Fibroblast of lung (primary cell): ENCODE data around the gene PBX1.

ENCODE experiments used
- CTCF ChIP-seq, 2 donors: IDR thresholded peaks in 1 of 2; conservative IDR thresholded peaks in 1 of 2; 1 replicate in 1 of 2; 2 replicates in 1 of 2; pipeline ENCODE4 v1.5.1; 2011 to 2012; ENCODE audit warnings: low read length in 2 of 2, control low read depth in 1 of 2, inconsistent platforms in 1 of 2, low read depth in 1 of 2, mild to moderate bottlenecking in 1 of 2
- EZH2 ChIP-seq: IDR thresholded peaks from 2 replicates; pipeline ENCODE4 v1.5.1; 2012; ENCODE audit warnings: low read length, control low read depth, mild to moderate bottlenecking; ENCODE audit errors: missing control alignments

GRCh38 chr1:164689672-164690511 lies 130.9 kb downstream of the PBX1 start:
- no peak for TF ChIP-seq CTCF (conservative IDR thresholded peaks at IDR 0.05 in 1 of 2, IDR thresholded peaks at IDR 0.05 in 1 of 2; ENCODE audit: low read depth in 1 of 2, low read length in 2 of 2)
- TF ChIP-seq EZH2: no peak
